Duodenal mucosa (tissue), 2 donors: ENCODE measurements around the gene PPIB.
"Not testable (repeated sequence)": the region's sequence is repeated elsewhere in the genome, so short reads cannot be mapped to it uniquely, and the experiment has no call there.

Source experiments
- H3K27ac ChIP-seq: one replicate; pipeline ENCODE4 v1.7.0; 2013; ENCODE audit warnings: low read depth, low read length
- H3K27me3 ChIP-seq, 2 donors: one replicate each; pipeline ENCODE4 v1.7.0; 2013; ENCODE audit warnings: low read length in 2 of 2, control low read depth in 1 of 2; ENCODE audit not compliant: insufficient read depth in 2 of 2, control insufficient read depth in 1 of 2
- H3K36me3 ChIP-seq, 2 donors: one replicate each; pipeline ENCODE4 v1.7.0; 2013; ENCODE audit warnings: low read length in 2 of 2, control low read depth in 1 of 2; ENCODE audit not compliant: insufficient read depth in 2 of 2, control insufficient read depth in 1 of 2
- H3K4me1 ChIP-seq, 2 donors: one replicate each; pipeline ENCODE4 v1.7.0; 2013; ENCODE audit warnings: low read length in 2 of 2, control low read depth in 1 of 2; ENCODE audit not compliant: insufficient read depth in 2 of 2, control insufficient read depth in 1 of 2
- H3K4me3 ChIP-seq, 2 donors: one replicate each; pipeline ENCODE4 v1.7.0; 2013; ENCODE audit warnings: low read length in 2 of 2, low read depth in 1 of 2
- H3K9ac ChIP-seq, 2 donors: one replicate each; pipeline ENCODE4 v1.7.0; 2013; ENCODE audit warnings: low read length in 2 of 2, low read depth in 1 of 2
- H3K9me3 ChIP-seq, 2 donors: one replicate each; pipeline ENCODE4 v1.7.0; 2013; ENCODE audit warnings: low read length in 2 of 2, control low read depth in 1 of 2; ENCODE audit not compliant: control insufficient read depth in 1 of 2

PPIB gene

GRCh38 chr15:64122936-64123351 is 39.9 kb downstream of the PPIB start:
- Histone ChIP-seq H3K9ac (no peak overlapping the region), H3K9me3 (no peaks in the 10 kb centered on the region), H3K4me1 (no peaks in the 10 kb centered on the region), H3K27me3 (no peaks in the 10 kb centered on the region), H3K4me3 (no peak overlapping the region), H3K27ac (no peak overlapping the region), H3K36me3 (peaks cover 51 to 83% of the 10 kb centered on the region in 2 donors)

GRCh38 chr15:64122444-64122843 is 40.4 kb downstream of the PPIB start:
- Histone ChIP-seq H3K27me3 (no peaks in the 10 kb centered on the region), H3K27ac (no peak overlapping the region), H3K9me3 (no peaks in the 10 kb centered on the region), H3K4me1 (no peaks in the 10 kb centered on the region), H3K9ac (no peak overlapping the region), H3K36me3 (peaks cover 48 to 83% of the 10 kb centered on the region in 2 donors), H3K4me3 (no peak overlapping the region)

- Histone ChIP-seq H3K27me3 (no peaks in the 10 kb centered on the region), H3K9me3 (no peaks in the 10 kb centered on the region), H3K27ac (no peak overlapping the region), H3K4me1 (no peaks in the 10 kb centered on the region), H3K36me3 (peaks cover 46 to 82% of the 10 kb centered on the region in 2 donors), H3K9ac (no peak overlapping the region), H3K4me3 (no peak overlapping the region)
These were observed 41.2 kb downstream of the PPIB start for GRCh38 chr15:64121614-64122013.

DNA sequence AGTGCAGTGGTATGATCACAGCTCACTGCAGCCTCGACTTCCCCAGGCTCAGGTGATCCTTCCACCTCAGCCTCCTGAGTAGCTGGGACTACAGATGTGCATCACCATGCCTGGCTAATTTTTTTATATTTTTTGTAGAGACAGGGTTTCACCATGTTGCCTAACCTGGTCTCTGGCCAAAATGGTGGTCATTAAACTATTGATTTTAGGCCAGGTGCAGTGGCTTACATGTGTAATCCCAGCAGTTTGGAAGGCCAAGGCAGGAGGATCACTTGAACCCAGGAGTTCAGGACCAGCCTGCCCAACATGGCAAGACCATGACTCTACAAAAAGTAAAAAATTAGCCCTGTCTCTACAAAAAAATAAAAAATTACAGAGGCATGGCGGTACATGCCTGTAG is 42.5 kb downstream of the PPIB start:
- H3K9me3 ChIP-seq, H3K4me3 ChIP-seq, H3K27me3 ChIP-seq, H3K4me1 ChIP-seq, H3K9ac ChIP-seq, H3K27ac ChIP-seq: not testable (repeated sequence)
- H3K36me3 ChIP-seq, result peaks cover 48 to 88% of the 10 kb centered on the region in 2 donors

- H3K9ac ChIP-seq, result no peak overlapping the region
- peaks cover 43 to 93% of the 10 kb centered on the region in 2 donors for H3K36me3 ChIP-seq
- no peak overlapping the region for H3K27ac ChIP-seq
- no peaks in the 10 kb centered on the region for H3K9me3 ChIP-seq
- no peaks in the 10 kb centered on the region for H3K4me1 ChIP-seq
- H3K27me3 ChIP-seq, result no peaks in the 10 kb centered on the region
- H3K4me3 ChIP-seq, result no peak overlapping the region
These were observed 44.9 kb downstream of the PPIB start for GRCh38 chr15:64117759-64118487.

DNA sequence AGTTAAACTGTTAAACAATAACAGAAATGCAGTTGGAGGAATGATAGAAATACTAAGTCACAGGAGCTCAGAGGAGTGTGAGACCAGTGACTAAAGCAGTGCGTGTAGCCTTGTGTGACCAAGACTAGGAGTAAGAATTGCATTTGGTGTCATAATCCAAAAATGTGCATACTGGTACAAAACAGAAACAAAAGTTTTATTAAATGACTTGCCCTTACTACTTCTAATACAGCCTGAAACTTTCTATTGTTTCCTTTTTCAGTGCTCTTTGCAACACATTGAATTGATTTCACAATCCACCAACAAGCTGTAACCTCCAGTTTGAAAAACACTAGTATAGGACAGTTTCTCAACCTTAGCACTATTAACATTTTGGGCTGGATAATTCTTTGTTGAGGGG is 49.9 kb downstream of the PPIB start:
- no peaks in the 10 kb centered on the region for H3K27me3 ChIP-seq
- no peak overlapping the region for H3K4me3 ChIP-seq
- H3K9ac ChIP-seq, result no peak overlapping the region
- no peaks in the 10 kb centered on the region for H3K9me3 ChIP-seq
- H3K36me3 ChIP-seq, result peaks cover 19 to 50% of the 10 kb centered on the region in 2 donors
- peaks cover 9 to 21% of the 10 kb centered on the region in 2 donors for H3K4me1 ChIP-seq
- H3K27ac ChIP-seq, result no peak overlapping the region

GRCh38 chr15:64112073-64112772 is 50.6 kb downstream of the PPIB start:
- Histone ChIP-seq H3K9me3 (no peaks in the 10 kb centered on the region), H3K4me3 (no peak overlapping the region), H3K36me3 (peaks cover 18 to 45% of the 10 kb centered on the region in 2 donors), H3K9ac (no peak overlapping the region), H3K4me1 (peaks cover 9 to 21% of the 10 kb centered on the region in 2 donors), H3K27ac (no peak overlapping the region), H3K27me3 (no peaks in the 10 kb centered on the region)

- no peak overlapping the region for H3K27ac ChIP-seq
These were observed 51.2 kb downstream of the PPIB start for GRCh38 chr15:64111679-64112050.

GRCh38 chr15:64110950-64111678 is 51.7 kb downstream of the PPIB start:
- Histone ChIP-seq H3K36me3 (peaks cover 11 to 35% of the 10 kb centered on the region in 2 donors), H3K27ac (no peak overlapping the region), H3K9ac (no peak overlapping the region), H3K9me3 (no peaks in the 10 kb centered on the region), H3K27me3 (no peaks in the 10 kb centered on the region), H3K4me1 (peaks cover 9 to 21% of the 10 kb centered on the region in 2 donors), H3K4me3 (no peak overlapping the region)

More at GRCh38 chr15:64111679-64112050, 51.2 kb downstream of the PPIB start:
- H3K27me3 ChIP-seq, result no peaks in the 10 kb centered on the region
- H3K4me1 ChIP-seq, result peaks cover 9 to 21% of the 10 kb centered on the region in 2 donors
- H3K9ac ChIP-seq, result no peak overlapping the region
- H3K36me3 ChIP-seq, result peaks cover 16 to 40% of the 10 kb centered on the region in 2 donors
- H3K4me3 ChIP-seq, result no peak overlapping the region
- H3K9me3 ChIP-seq, result no peaks in the 10 kb centered on the region
